ENCODE measurements around the gene KLK14. TPM values are rescaled to one million over a fixed set of nuclear protein-coding genes. Genes with fewer than 3 reads are reported as not detected.

KLK14 gene
- total RNA-seq, 2 donors from 2014 or later = not detected

DNA sequence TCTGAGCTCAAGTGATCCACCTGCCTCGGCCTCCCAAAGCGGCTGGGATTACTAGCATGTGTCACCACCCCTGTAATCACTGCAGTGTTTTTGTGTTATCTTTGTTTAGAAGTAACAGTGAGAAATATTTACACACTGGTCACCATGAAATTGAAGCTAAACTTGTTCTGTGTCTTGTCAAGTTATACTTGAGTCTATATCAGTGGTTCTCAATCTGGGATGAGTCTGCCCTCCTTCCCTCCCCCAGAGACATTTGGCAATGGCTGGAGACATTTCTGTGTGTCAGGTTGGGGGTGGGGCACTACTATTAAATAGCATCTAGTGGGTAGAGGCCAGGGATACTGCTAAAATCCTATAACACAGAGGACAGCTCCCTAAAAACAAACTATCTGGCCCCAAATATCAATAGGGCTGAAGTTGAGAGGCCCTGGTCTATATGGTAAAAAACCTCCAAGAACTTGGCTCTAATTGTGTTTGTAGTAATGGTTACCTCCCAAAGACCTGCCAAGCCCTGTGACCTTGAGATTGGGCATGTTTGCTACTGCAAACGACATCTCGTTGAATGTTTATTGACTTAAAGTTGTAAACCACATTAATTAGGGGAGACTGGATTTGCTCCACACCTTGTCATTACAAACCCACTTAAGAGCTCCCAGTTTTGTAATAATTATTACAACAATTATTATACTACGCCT is 18.6 kb upstream of the KLK14 start:
- ATAC-seq (ENCODE audit: insufficient number of reproducible peaks, low FRiP score, low read depth) = no peak
- H3K4me3 ChIP-seq = no peak overlapping the region
- H3K27me3 ChIP-seq (replicated peaks; ENCODE audit: insufficient read depth) = no peaks in the 10 kb centered on the region
- TF ChIP-seq CTCF (IDR thresholded peaks at IDR 0.05) = no peak
- no peaks in the 10 kb centered on the region for H3K4me1 ChIP-seq (ENCODE audit: control insufficient read depth in 1 of 2, low read depth in 2 of 2)
- no peaks in the 10 kb centered on the region for H3K9me3 ChIP-seq
- peaks cover 3% of the 10 kb centered on the region for H3K36me3 ChIP-seq
- no peak for DNase-seq (ENCODE audit: low spot score)
- no peak overlapping the region for H3K27ac ChIP-seq

- H3K27ac ChIP-seq = no peak overlapping the region
- DNase-seq (ENCODE audit: low spot score) (no peak), ATAC-seq (ENCODE audit: insufficient number of reproducible peaks, low FRiP score, low read depth) (no peak)
- no peak overlapping the region for H3K4me3 ChIP-seq
- H3K9me3 ChIP-seq = no peaks in the 10 kb centered on the region
- H3K36me3 ChIP-seq = peaks cover 3% of the 10 kb centered on the region
- no peak for TF ChIP-seq CTCF (IDR thresholded peaks at IDR 0.05)
- no peaks in the 10 kb centered on the region for H3K27me3 ChIP-seq (replicated peaks; ENCODE audit: insufficient read depth)
- no peaks in the 10 kb centered on the region for H3K4me1 ChIP-seq (ENCODE audit: control insufficient read depth in 1 of 2, low read depth in 2 of 2)
These were observed 17.9 kb upstream of the KLK14 start for GRCh38 chr19:51100601-51101000.

DNA sequence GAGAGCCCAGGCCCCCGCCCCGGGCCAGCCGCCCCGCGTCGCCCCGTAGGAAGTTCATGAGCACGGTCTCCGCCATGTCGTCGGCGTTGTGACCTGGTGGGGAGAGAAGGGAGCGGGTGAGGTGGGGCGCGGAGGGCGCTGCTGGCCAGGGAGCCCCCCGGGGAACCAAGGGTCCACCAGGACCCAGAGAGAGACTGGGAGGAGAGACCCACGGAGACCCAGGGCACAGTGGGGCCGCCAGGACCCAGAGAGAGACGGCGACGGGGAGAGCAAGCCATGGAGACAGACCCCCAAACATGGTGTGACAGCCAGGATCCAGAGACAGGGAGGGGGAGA is 16.3 kb upstream of the KLK14 start:
- no peak for ATAC-seq (ENCODE audit: insufficient number of reproducible peaks, low FRiP score, low read depth)
- peaks cover 3% of the 10 kb centered on the region for H3K36me3 ChIP-seq
- H3K27ac ChIP-seq = no peak overlapping the region
- H3K9me3 ChIP-seq = no peaks in the 10 kb centered on the region
- H3K4me3 ChIP-seq = peak overlapping the region; percentile 35
- DNase-seq (ENCODE audit: low spot score) = no peak
- H3K27me3 ChIP-seq (replicated peaks; ENCODE audit: insufficient read depth) = no peaks in the 10 kb centered on the region
- TF ChIP-seq CTCF (IDR thresholded peaks at IDR 0.05) = no peak
- H3K4me1 ChIP-seq (ENCODE audit: control insufficient read depth in 1 of 2, low read depth in 2 of 2) = no peaks in the 10 kb centered on the region

GRCh38 chr19:51098365-51099046 is 15.8 kb upstream of the KLK14 start:
- Histone ChIP-seq H3K4me1 (ENCODE audit: control insufficient read depth in 1 of 2, low read depth in 2 of 2) (no peaks in the 10 kb centered on the region), H3K27ac (no peak overlapping the region), H3K36me3 (no peaks in the 10 kb centered on the region), H3K4me3 (peak overlapping the region; percentile 35), H3K9me3 (no peaks in the 10 kb centered on the region), H3K27me3 (replicated peaks; ENCODE audit: insufficient read depth) (no peaks in the 10 kb centered on the region)
- TF ChIP-seq CTCF (IDR thresholded peaks at IDR 0.05) = no peak
- DNase-seq (ENCODE audit: low spot score) (no peak), ATAC-seq (ENCODE audit: insufficient number of reproducible peaks, low FRiP score, low read depth) (no peak)

GRCh38 chr19:51097796-51098195 is 15.1 kb upstream of the KLK14 start:
- Histone ChIP-seq H3K36me3 (no peaks in the 10 kb centered on the region), H3K4me3 (no peak overlapping the region), H3K9me3 (no peaks in the 10 kb centered on the region), H3K27ac (no peak overlapping the region), H3K27me3 (replicated peaks; ENCODE audit: insufficient read depth) (no peaks in the 10 kb centered on the region), H3K4me1 (ENCODE audit: control insufficient read depth in 1 of 2, low read depth in 2 of 2) (no peaks in the 10 kb centered on the region)
- DNase-seq (ENCODE audit: low spot score) (no peak), ATAC-seq (ENCODE audit: insufficient number of reproducible peaks, low FRiP score, low read depth) (no peak)
- no peak for TF ChIP-seq CTCF (IDR thresholded peaks at IDR 0.05)

All from thoracic aorta (tissue), 2 donors.